HFFc6 (cell line): ENCODE measurements around the gene NTSR1. TPM values are rescaled to one million over a fixed set of nuclear protein-coding genes. Genes with fewer than 3 reads are reported as not detected.
A peak's percentile ranks its signal among the peaks of the same experiment; 100 is the strongest.

Experiments used
- DNase-seq: peaks from one replicate; pipeline ENCODE4 v3.0.0-alpha.2; 2018
- H3K27ac Mint-ChIP-seq: 2 replicates; pipeline ENCODE4 v1.8.0; 2020; ENCODE audit warnings: mild to moderate bottlenecking, mixed read lengths
- H3K27me3 Mint-ChIP-seq: 2 replicates; pipeline ENCODE4 v1.8.0; 2021; ENCODE audit warnings: mild to moderate bottlenecking, moderate library complexity, mixed read lengths; ENCODE audit not compliant: insufficient read depth
- H3K36me3 Mint-ChIP-seq: 2 replicates; pipeline ENCODE4 v1.8.0; 2021; ENCODE audit warnings: low read depth, mixed read lengths
- H3K4me1 Mint-ChIP-seq: 2 replicates; pipeline ENCODE4 v1.8.0; 2020; ENCODE audit warnings: low read depth, mixed read lengths
- H3K4me3 Mint-ChIP-seq: 2 replicates; pipeline ENCODE4 v1.8.0; 2020; ENCODE audit warnings: mild to moderate bottlenecking, moderate library complexity, mixed read lengths
- H3K9me3 Mint-ChIP-seq: 2 replicates; pipeline ENCODE4 v1.8.0; 2020; ENCODE audit warnings: mild to moderate bottlenecking, mixed read lengths
- total RNA-seq, 6 experiments: library from RNA; stranded (reverse); fragmentation: NEBNext Ultra II Directional; extraction: Animal tissue kit (Norgen Biotek cat#: 25700); gene quantifications; 2 replicates in 1 of 6; 3 replicates in 5 of 6; pipeline ENCODE4 v1.2.3, GENCODE V29; 2021
- TF ChIP-seq, protein P1 (sequence below): fragments of 200-600 bp; sonication (generic); IDR thresholded peaks from 2 replicates; pipeline ENCODE4 v1.5.0; 2021; ENCODE audit warnings: antibody characterized with exemption, mild to moderate bottlenecking

The NTSR1 gene
- total RNA-seq, 6 experiments from 2014 or later = 3.1 to 6.5 (median 5.6) TPM

DNA sequence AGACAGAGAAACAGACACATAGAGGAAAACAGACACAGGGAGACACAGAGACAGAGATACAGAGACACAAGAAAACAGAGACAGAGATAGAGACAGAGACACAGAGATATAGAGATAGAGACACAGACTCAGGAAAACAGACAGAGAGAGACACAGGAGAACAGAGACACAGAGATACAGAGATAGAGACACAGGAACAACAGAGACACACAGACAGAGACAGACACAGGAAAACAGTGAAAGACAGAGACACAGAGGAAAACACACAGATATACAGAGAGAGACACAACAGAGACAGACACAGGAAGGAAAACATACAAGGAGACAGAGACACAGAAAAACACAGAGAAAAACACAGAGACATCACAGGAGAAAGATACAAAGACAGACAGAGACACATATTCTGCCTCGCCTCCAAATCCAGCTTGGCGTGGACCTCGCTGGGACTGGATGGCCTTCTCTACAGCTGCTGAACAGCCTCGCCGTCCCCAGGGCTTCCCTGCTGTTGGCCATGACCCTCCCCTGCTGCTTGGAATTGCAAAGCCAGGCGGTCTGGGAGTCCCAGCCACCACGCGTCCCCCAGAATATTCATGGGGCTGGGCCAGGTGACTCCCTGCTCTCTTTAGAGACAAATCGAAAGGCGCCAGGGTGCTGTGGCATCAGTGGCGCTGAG lies 36.8 kb downstream of the NTSR1 start:
- TF ChIP-seq, protein P1, sequence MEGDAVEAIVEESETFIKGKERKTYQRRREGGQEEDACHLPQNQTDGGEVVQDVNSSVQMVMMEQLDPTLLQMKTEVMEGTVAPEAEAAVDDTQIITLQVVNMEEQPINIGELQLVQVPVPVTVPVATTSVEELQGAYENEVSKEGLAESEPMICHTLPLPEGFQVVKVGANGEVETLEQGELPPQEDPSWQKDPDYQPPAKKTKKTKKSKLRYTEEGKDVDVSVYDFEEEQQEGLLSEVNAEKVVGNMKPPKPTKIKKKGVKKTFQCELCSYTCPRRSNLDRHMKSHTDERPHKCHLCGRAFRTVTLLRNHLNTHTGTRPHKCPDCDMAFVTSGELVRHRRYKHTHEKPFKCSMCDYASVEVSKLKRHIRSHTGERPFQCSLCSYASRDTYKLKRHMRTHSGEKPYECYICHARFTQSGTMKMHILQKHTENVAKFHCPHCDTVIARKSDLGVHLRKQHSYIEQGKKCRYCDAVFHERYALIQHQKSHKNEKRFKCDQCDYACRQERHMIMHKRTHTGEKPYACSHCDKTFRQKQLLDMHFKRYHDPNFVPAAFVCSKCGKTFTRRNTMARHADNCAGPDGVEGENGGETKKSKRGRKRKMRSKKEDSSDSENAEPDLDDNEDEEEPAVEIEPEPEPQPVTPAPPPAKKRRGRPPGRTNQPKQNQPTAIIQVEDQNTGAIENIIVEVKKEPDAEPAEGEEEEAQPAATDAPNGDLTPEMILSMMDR = no peak
- Mint-ChIP-seq H3K9me3 (no peaks in the 10 kb centered on the region; the same call in 1 of the 2 replicates), H3K4me1 (peaks cover 15% of the 10 kb centered on the region), H3K36me3 (peaks cover 6% of the 10 kb centered on the region; the same call in 1 of the 2 replicates), H3K27me3 (peaks cover 4% of the 10 kb centered on the region), H3K27ac (no peak overlapping the region), H3K4me3 (no peak overlapping the region)
- DNase-seq = no peak

DNA sequence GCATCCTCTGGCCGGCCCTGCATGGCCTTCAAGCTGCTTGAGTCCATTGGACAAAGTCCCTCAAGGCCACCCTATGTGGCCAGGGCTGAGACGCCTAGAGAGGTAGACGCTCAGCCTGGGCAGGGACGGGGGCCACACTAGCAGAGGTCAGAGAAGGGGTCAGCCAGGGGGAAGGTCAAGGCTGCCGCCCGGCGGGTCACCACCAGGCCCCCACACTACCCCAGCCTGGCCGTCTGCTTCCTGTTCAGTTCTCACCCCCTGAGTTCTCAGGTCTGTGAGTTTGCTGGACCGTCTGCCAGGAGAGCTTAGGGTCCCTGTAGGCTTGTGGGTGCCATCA lies 37.3 kb downstream of the NTSR1 start:
- TF ChIP-seq, protein P1 = no peak
- DNase-seq = no peak
- Mint-ChIP-seq H3K27me3 (peaks cover 4% of the 10 kb centered on the region), H3K27ac (no peak overlapping the region), H3K9me3 (no peaks in the 10 kb centered on the region; the same call in 1 of the 2 replicates), H3K4me3 (no peak overlapping the region), H3K4me1 (peaks cover 12% of the 10 kb centered on the region), H3K36me3 (peaks cover 6% of the 10 kb centered on the region; the same call in 1 of the 2 replicates)

DNA sequence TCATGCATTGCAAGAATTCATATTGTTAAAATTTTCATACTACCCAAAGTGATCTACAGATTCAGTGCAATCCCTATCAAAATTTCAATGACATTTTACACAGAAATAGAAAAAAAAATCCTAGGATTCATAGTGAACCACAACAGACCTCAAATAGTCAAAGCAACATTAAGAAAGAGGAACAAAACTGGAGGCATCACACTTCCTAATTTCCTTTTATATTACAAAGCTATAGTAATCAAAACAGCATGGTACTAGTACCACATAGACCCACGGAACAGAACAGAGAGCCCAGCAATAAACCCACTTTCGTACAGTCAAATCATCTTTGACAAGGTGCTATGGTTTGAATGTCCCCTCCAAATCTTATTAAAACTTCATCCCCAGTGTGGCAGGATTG lies 39.7 kb downstream of the NTSR1 start:
- peaks cover 13% of the 10 kb centered on the region for H3K4me1 Mint-ChIP-seq
- H3K27ac Mint-ChIP-seq = no peak overlapping the region
- TF ChIP-seq, protein P1 = no peak
- H3K4me3 Mint-ChIP-seq = no peak overlapping the region
- no peaks in the 10 kb centered on the region; the same call in 1 of the 2 replicates for H3K9me3 Mint-ChIP-seq
- peaks cover 7% of the 10 kb centered on the region for H3K27me3 Mint-ChIP-seq
- peaks cover 6% of the 10 kb centered on the region; the same call in 1 of the 2 replicates for H3K36me3 Mint-ChIP-seq
- no peak for DNase-seq

DNA sequence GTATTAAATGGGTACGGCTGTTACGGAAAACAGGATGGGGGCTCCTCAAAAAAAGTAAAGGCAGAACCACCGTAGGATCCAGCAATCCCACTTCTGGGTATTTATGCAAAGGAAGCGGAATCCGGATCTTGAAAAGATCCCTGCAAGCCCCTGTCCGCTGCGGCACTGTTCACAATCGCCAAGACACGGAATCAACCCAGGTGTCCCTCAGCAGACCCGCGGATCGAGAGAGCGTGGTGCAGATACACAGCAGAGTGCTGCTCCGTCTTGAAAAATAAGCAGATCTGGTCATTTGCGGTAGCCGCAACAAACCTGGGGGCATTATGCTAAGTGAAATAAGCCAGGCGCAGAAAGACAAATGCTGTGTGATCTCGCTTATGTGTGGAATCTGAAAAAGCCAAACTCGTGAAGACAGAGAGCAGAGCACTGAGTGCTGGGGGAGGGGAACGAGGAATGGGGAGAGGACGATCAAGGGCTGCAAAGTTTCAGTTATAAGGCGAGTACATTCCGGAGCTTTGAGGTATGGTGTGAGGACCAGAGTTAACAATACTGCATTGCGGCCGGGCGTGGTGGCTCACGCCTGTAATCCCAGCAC lies 41.3 kb downstream of the NTSR1 start:
- TF ChIP-seq, protein P1 = no peak
- no peak overlapping the region for H3K27ac Mint-ChIP-seq
- peaks cover 7% of the 10 kb centered on the region for H3K27me3 Mint-ChIP-seq
- no peaks in the 10 kb centered on the region; the same call in 1 of the 2 replicates for H3K9me3 Mint-ChIP-seq
- H3K4me1 Mint-ChIP-seq = peaks cover 13% of the 10 kb centered on the region
- H3K4me3 Mint-ChIP-seq = no peak overlapping the region
- DNase-seq = no peak
- H3K36me3 Mint-ChIP-seq = peaks cover 6% of the 10 kb centered on the region; the same call in 1 of the 2 replicates

DNA sequence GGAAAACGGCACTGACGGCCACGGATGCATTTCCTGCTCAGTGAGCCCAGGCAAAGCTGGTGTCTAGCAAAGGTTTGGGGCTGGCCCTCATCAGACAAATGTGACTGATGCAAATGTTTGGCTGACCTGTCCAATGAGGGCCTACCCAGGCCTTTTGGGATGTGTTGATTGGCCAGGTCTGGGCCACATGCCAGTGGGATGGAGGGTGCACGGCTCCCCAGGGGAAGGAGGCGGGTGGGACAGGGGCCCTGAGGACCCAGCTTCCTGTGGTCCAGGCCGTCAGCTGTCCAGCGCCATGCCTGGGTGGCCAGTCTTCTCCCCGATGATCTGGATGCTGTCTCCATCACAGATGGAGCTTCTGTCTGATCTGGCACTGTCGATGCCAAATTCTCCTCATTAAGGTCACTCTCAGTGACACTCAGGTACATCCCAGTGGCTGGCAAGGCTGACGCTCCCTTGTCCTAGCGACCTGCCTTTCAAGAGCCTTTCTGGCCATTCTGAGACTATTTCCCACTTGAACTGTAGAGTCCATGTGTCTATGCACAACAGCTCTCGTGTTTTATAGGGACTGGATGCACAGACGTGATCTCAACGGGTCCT lies 43.0 kb downstream of the NTSR1 start:
- Mint-ChIP-seq H3K27me3 (peaks cover 7% of the 10 kb centered on the region), H3K9me3 (no peaks in the 10 kb centered on the region; the same call in 1 of the 2 replicates), H3K27ac (peak overlapping the region; percentile 24; the same call in 1 of the 2 replicates), H3K4me3 (no peak overlapping the region), H3K4me1 (peaks cover 13% of the 10 kb centered on the region), H3K36me3 (peaks cover 9% of the 10 kb centered on the region; the same call in 1 of the 2 replicates)
- TF ChIP-seq, protein P1 = no peak
- DNase-seq = no peak
